Activated CD4-positive, alpha-beta T cell treated with anti-CD3 and anti-CD28 coated beads for 4 hours (primary cell): ENCODE results near the gene CCDC120.

Source experiments
- DNase-seq, 2 donors: peaks; one replicate each; pipeline ENCODE4 v3.0.0-alpha.2; 2020

Gene CCDC120

GRCh38 chrX:49061916-49062315 lies 3.1 kb downstream of the CCDC120 start:
- no peak for DNase-seq

- DNase-seq, result no peak
These were observed 4.9 kb downstream of the CCDC120 start for GRCh38 chrX:49063715-49064114.

GRCh38 chrX:49064303-49064702 lies 5.5 kb downstream of the CCDC120 start:
- no peak for DNase-seq

GRCh38 chrX:49064735-49065134 lies 5.9 kb downstream of the CCDC120 start:
- no peak for DNase-seq

- DNase-seq, result no peak
These were observed 7.5 kb downstream of the CCDC120 start for GRCh38 chrX:49066278-49066677.

GRCh38 chrX:49066690-49067089 lies 7.9 kb downstream of the CCDC120 start:
- DNase-seq, result no peak

- DNase-seq, result no peak
These were observed 8.7 kb downstream of the CCDC120 start for GRCh38 chrX:49067285-49068120.

- DNase-seq, result no peak
These were observed 10.2 kb downstream of the CCDC120 start for GRCh38 chrX:49069038-49069437.

- no peak for DNase-seq
These were observed 12.2 kb downstream of the CCDC120 start for GRCh38 chrX:49070988-49071387.

- no peak for DNase-seq
These were observed 13.3 kb downstream of the CCDC120 start for GRCh38 chrX:49071877-49072711.

GRCh38 chrX:49072712-49073095 lies 13.9 kb downstream of the CCDC120 start:
- no peak for DNase-seq

- peak; percentile 85 to 89 for DNase-seq
These were observed 15.1 kb downstream of the CCDC120 start, which contains the start of gene PRAF2 for GRCh38 chrX:49073601-49074575. PRAF2 (minus strand) TSS chrX:49074002; CDS start chrX:49073987, 15 bp downstream.

- no peak for DNase-seq
These were observed 16.5 kb downstream of the CCDC120 start for GRCh38 chrX:49075347-49075746.

GRCh38 chrX:49077941-49078340 lies 19.1 kb downstream of the CCDC120 start:
- no peak for DNase-seq

- DNase-seq, result peak; percentile 62 to 64
These were observed 21.0 kb downstream of the CCDC120 start, which contains the start of gene WDR45 for GRCh38 chrX:49079489-49080428. WDR45 (minus strand) TSS chrX:49079887; CDS start chrX:49078095, 1,792 bp downstream.

GRCh38 chrX:49082271-49082871 lies 23.6 kb downstream of the CCDC120 start:
- no peak for DNase-seq

- DNase-seq, result no peak
These were observed 30.8 kb downstream of the CCDC120 start for GRCh38 chrX:49089553-49089952.

- no peak for DNase-seq
These were observed 37.6 kb downstream of the CCDC120 start for GRCh38 chrX:49096419-49096818.

- peak; percentile 82 to 86 for DNase-seq
These were observed 42.2 kb downstream of the CCDC120 start for GRCh38 chrX:49100704-49101628.

- no peak for DNase-seq
These were observed 42.8 kb downstream of the CCDC120 start for GRCh38 chrX:49101629-49101984.
